K562 (cell line): ENCODE results near the gene RPS6KA4. TPM values are rescaled to one million over a fixed set of nuclear protein-coding genes. Genes with fewer than 3 reads are reported as not detected.

Experiments
- CXXC5 ChIP-seq: fragments of 250-450 bp; sonication (Bioruptor Pico); IDR thresholded peaks from 2 replicates; pipeline ENCODE4 v1.8.0; 2022; ENCODE audit warnings: inconsistent platforms, mild to moderate bottlenecking, moderate library complexity
- E2F4 ChIP-seq: sonication (generic); formaldehyde crosslinking; IDR thresholded peaks from 2 replicates; pipeline ENCODE4 v1.8.0; 2022; ENCODE audit warnings: mild to moderate bottlenecking, low read depth, missing genetic modification reagents
- GTF2E2 ChIP-seq: fragments of 200-800 bp; sonication (Bioruptor generic); IDR thresholded peaks from 2 replicates; pipeline ENCODE4 v1.6.1; 2016; ENCODE audit warnings: missing genetic modification characterization, missing compliant biosample characterization
- HDGF ChIP-seq: fragments of 450-650 bp; IDR thresholded peaks from 2 replicates; pipeline ENCODE4 v1.6.1; 2016
- NKRF ChIP-seq: fragments of 450-650 bp; IDR thresholded peaks from 2 replicates; pipeline ENCODE4 v1.6.1; 2016; ENCODE audit warnings: borderline replicate concordance
- POLR2B ChIP-seq: fragments of 450-650 bp; IDR thresholded peaks from 2 replicates; pipeline ENCODE4 v1.6.1; 2018; ENCODE audit warnings: low read depth; ENCODE audit not compliant: partially characterized antibody
- RAD51 ChIP-seq: fragments of 450-650 bp; IDR thresholded peaks from 2 replicates; pipeline ENCODE4 v1.7.1; 2016; ENCODE audit warnings: low read depth, mild to moderate bottlenecking, borderline replicate concordance
- SETDB1 ChIP-seq: IDR thresholded peaks from one replicate; pipeline ENCODE4 v1.6.1; 2012; ENCODE audit warnings: low read length, control low read depth, inconsistent platforms
- SPI1 ChIP-seq: IDR thresholded peaks from 2 replicates; pipeline ENCODE4 v1.6.1; 2011; ENCODE audit warnings: low read depth, low read length, control low read depth, borderline replicate concordance
- STAT5B ChIP-seq: fragments of 250-450 bp; sonication (Bioruptor Pico); IDR thresholded peaks from 2 replicates; pipeline ENCODE4 v1.8.0; 2021; ENCODE audit warnings: mild to moderate bottlenecking, inconsistent platforms
- TCFL5 ChIP-seq: fragments of 250-450 bp; sonication (Bioruptor Pico); conservative IDR thresholded peaks from 2 replicates; pipeline ENCODE4 v1.6.1; 2021; ENCODE audit warnings: mild to moderate bottlenecking, moderate library complexity, matching md5 sums
- TGIF2 ChIP-seq: sonication (generic); formaldehyde crosslinking; IDR thresholded peaks from 2 replicates; pipeline ENCODE4 v1.8.1; 2022; ENCODE audit warnings: mild to moderate bottlenecking, missing genetic modification reagents, moderate library complexity
- ZBTB40 ChIP-seq, 2 experiments: fragments of 450-650 bp in 1 of 2; sonication (generic) in 1 of 2; formaldehyde crosslinking in 1 of 2; IDR thresholded peaks; 2 replicates each; pipeline versions ENCODE4 v1.7.1 to v1.9.0; 2016 to 2022; ENCODE audit warnings: inconsistent platforms in 1 of 2, mild to moderate bottlenecking in 1 of 2, missing genetic modification reagents in 1 of 2
- ZC3H11A ChIP-seq: IDR thresholded peaks from 2 replicates; pipeline ENCODE4 v1.6.1; 2012; ENCODE audit warnings: low read depth, low read length, improper control_type of control experiment
- ZNF239 ChIP-seq: fragments of 250-450 bp; sonication (Bioruptor Pico); IDR thresholded peaks from 2 replicates; pipeline ENCODE4 v1.4.0; 2020; ENCODE audit warnings: mild to moderate bottlenecking
- ZZZ3 ChIP-seq: fragments of 450-650 bp; IDR thresholded peaks from 2 replicates; pipeline ENCODE4 v1.6.1; 2016; ENCODE audit warnings: antibody characterized with exemption, mild to moderate bottlenecking, moderate library complexity
- polyA plus RNA-seq, 8 experiments: library from polyadenylated mRNA; depleted of rRNA in 4 of 8; stranded (reverse) in 5 of 8; unstranded in 3 of 8; fragments of >200 nt; fragmentation: Nextera tagmentation in 2 of 8; fragmentation: Illumina TruSeq in 1 of 8; extraction: Ambion mirVana in 2 of 8; extraction: Trizol in 1 of 8; gene quantifications; 2 replicates each; pipeline versions ENCODE4 v1.2.1 to v1.2.3, GENCODE V29; 2011 to 2014; ENCODE audit warnings: inconsistent platforms in 1 of 8, missing spikeins in 1 of 8
- total RNA-seq, 7 experiments: library from RNA; depleted of rRNA in 6 of 7; stranded (reverse); fragments of >200 nt in 6 of 7; fragmentation: Illumina TruSeq in 2 of 7; extraction: Trizol in 2 of 7; gene quantifications; 2 replicates each; pipeline versions ENCODE4 v1.2.1 to v1.2.3, GENCODE V29; 2011 to 2021; ENCODE audit warnings: low replicate concordance in 1 of 7

RPS6KA4 gene
- total and polyA plus RNA-seq, 9 of the 15 experiments (the other 6 are each of a cell fraction or from before 2014, with no cell fraction given) = 0.15 to 23.8 (median 9.8) TPM

- peak; percentile 68 for TF ChIP-seq ZBTB40 (IDR thresholded peaks at IDR 0.05)
- TF ChIP-seq ZBTB40 (CRISPR knock-in tag; IDR thresholded peaks at IDR 0.05) = no peak
- TF ChIP-seq CXXC5 = peak; percentile 71
- peak; percentile 72 for TF ChIP-seq NKRF
- TF ChIP-seq GTF2E2 = 0 out of 2 replicates have a peak, but pooled peaks have one; percentile 43
- TF ChIP-seq SETDB1 = no peak
- TF ChIP-seq TCFL5 (CRISPR knock-in tag) = no peak
- peak; percentile 70 for TF ChIP-seq POLR2B
- no peak for TF ChIP-seq STAT5B (CRISPR knock-in tag)
- no peak for TF ChIP-seq TGIF2 (CRISPR knock-in tag)
- TF ChIP-seq HDGF = no peak
- 0 out of 2 replicates have a peak, but pooled peaks have one; percentile 32 for TF ChIP-seq SPI1
- TF ChIP-seq ZNF239 (CRISPR knock-in tag) = no peak
- peak; percentile 53; the same call in 1 of the 2 replicates for TF ChIP-seq ZC3H11A
- no peak for TF ChIP-seq ZZZ3
- no peak for TF ChIP-seq E2F4
- no peak for TF ChIP-seq RAD51
These were observed 40.8 kb upstream of the RPS6KA4 start, which contains the start of gene PRDX5 (continued) for GRCh38 chr11:64317961-64318765.
